ENCODE measurements around the gene VGLL2.

VGLL2 gene

DNA sequence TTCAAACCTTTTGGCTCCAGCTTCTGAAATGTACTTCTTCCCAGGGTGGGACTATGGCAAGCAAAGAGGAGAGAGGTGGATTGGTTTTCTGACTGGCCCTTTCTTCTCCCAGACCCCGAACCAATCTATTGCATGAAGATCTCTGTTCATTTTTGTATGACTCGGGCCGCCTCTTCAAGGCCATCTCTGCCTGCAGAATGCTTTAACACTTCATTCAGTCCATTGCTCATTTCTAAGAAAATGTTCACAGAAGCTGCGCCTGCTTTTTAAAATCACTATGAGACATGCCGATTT lies 1.6 kb downstream of the VGLL2 start:
- H3K9me3 ChIP-seq (ENCODE audit: insufficient read depth, low read length), result no peaks in the 10 kb centered on the region
- H3K9ac ChIP-seq (ENCODE audit: low read length), result no peak overlapping the region
- H3K36me3 ChIP-seq (ENCODE audit: low read length), result no peaks in the 10 kb centered on the region
- no peak overlapping the region for H3K4me3 ChIP-seq (ENCODE audit: insufficient read depth, low read length, poor library complexity, severe bottlenecking)
- no peaks in the 10 kb centered on the region for H3K27me3 ChIP-seq (ENCODE audit: low read length)
- no peak overlapping the region for H3K4me2 ChIP-seq (ENCODE audit: low read depth, low read length, poor library complexity, severe bottlenecking)
- H3K79me2 ChIP-seq (ENCODE audit: insufficient read depth, low read length), result no peaks in the 10 kb centered on the region
- no peaks in the 10 kb centered on the region for H4K20me1 ChIP-seq (ENCODE audit: low read depth, low read length)
- no peaks in the 10 kb centered on the region for H3K9me2 ChIP-seq (replicated peaks; ENCODE audit: insufficient read depth, low read length)
- H2AFZ ChIP-seq (ENCODE audit: low read depth, low read length, severe bottlenecking), result no peak overlapping the region
- TF ChIP-seq EZH2phosphoT487 (conservative IDR thresholded peaks at IDR 0.05; ENCODE audit: low read length) (no peak), CTCF (IDR thresholded peaks at IDR 0.05; ENCODE audit: insufficient read depth, low read length, poor library complexity, severe bottlenecking) (no peak)
- H3K27ac ChIP-seq (ENCODE audit: low read depth, low read length), result no peak overlapping the region
- H3F3A ChIP-seq (ENCODE audit: insufficient read depth), result no peaks in the 10 kb centered on the region

DNA sequence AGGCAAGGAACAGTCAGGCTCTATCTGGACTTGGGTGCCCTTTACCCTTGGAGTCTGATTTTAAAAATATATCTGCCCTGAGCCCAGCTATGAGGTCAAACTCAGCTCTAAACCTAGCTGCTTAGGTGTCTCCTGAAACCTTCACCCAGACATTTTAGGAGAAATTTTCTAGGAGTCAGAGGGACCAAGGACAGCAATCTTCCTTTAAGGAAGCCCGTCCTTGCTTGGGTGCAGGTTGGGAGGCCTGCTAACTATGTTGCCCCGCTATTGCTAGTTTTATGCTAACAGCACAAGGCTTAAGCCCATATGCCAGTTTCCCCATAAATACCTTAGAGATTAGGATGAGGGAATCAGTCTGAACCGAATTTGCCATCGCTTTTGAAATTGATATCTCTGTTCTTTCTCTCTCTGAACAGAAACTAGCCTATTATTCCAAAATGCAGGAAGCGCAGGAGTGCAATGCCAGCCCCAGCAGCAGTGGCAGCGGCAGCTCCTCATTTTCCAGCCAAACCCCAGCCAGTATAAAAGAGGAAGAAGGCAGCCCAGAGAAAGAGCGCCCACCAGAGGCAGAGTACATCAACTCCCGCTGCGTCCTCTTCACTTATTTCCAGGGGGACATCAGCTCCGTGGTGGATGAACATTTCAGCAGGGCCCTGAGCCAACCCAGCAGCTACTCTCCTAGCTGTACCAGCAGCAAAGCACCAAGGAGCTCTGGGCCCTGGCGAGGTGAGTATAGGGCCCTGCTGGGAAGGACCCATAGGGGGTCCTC lies 2.6 kb downstream of the VGLL2 start:
- H3F3A ChIP-seq (ENCODE audit: insufficient read depth), result no peaks in the 10 kb centered on the region
- TF ChIP-seq CTCF (IDR thresholded peaks at IDR 0.05; ENCODE audit: insufficient read depth, low read length, poor library complexity, severe bottlenecking), result no peak
- TF ChIP-seq EZH2phosphoT487 (conservative IDR thresholded peaks at IDR 0.05; ENCODE audit: low read length), result no peak
- H3K79me2 ChIP-seq (ENCODE audit: insufficient read depth, low read length), result no peaks in the 10 kb centered on the region
- H4K20me1 ChIP-seq (ENCODE audit: low read depth, low read length), result no peaks in the 10 kb centered on the region
- no peaks in the 10 kb centered on the region for H3K9me2 ChIP-seq (replicated peaks; ENCODE audit: insufficient read depth, low read length)
- no peak overlapping the region for H3K4me3 ChIP-seq (ENCODE audit: insufficient read depth, low read length, poor library complexity, severe bottlenecking)
- H3K4me2 ChIP-seq (ENCODE audit: low read depth, low read length, poor library complexity, severe bottlenecking), result no peak overlapping the region
- no peak overlapping the region for H3K9ac ChIP-seq (ENCODE audit: low read length)
- H3K9me3 ChIP-seq (ENCODE audit: insufficient read depth, low read length), result no peaks in the 10 kb centered on the region
- no peaks in the 10 kb centered on the region for H3K36me3 ChIP-seq (ENCODE audit: low read length)
- H2AFZ ChIP-seq (ENCODE audit: low read depth, low read length, severe bottlenecking), result no peak overlapping the region
- H3K27ac ChIP-seq (ENCODE audit: low read depth, low read length), result no peak overlapping the region
- no peaks in the 10 kb centered on the region for H3K27me3 ChIP-seq (ENCODE audit: low read length)

DNA sequence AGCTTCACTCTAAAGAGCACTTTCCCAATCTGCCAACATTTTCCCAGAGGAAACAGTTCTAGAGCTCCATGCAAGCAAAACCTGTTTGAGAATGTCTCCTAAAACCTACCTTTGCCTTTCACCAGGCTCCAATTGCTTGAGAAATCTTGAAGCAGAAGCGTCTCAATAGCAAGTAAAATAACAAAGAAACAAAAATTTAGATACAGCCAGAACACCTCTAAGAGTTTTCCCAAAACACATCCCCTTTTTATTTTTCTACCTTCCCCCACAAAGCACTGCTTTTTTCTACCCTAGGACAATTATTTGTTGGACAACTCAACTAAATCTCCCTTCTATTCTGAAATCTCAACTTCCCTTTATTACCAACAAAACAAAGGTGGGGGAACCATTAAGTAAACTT lies 3.6 kb downstream of the VGLL2 start:
- no peak overlapping the region for H3K27ac ChIP-seq (ENCODE audit: low read depth, low read length)
- no peak for TF ChIP-seq CTCF (IDR thresholded peaks at IDR 0.05; ENCODE audit: insufficient read depth, low read length, poor library complexity, severe bottlenecking)
- no peak for TF ChIP-seq EZH2phosphoT487 (conservative IDR thresholded peaks at IDR 0.05; ENCODE audit: low read length)
- no peak overlapping the region for H2AFZ ChIP-seq (ENCODE audit: low read depth, low read length, severe bottlenecking)
- no peak overlapping the region for H3K4me3 ChIP-seq (ENCODE audit: insufficient read depth, low read length, poor library complexity, severe bottlenecking)
- H3K27me3 ChIP-seq (ENCODE audit: low read length), result no peaks in the 10 kb centered on the region
- H3K9me2 ChIP-seq (replicated peaks; ENCODE audit: insufficient read depth, low read length), result no peaks in the 10 kb centered on the region
- H3K79me2 ChIP-seq (ENCODE audit: insufficient read depth, low read length), result no peaks in the 10 kb centered on the region
- H3K4me2 ChIP-seq (ENCODE audit: low read depth, low read length, poor library complexity, severe bottlenecking), result no peak overlapping the region
- H3K36me3 ChIP-seq (ENCODE audit: low read length), result no peaks in the 10 kb centered on the region
- no peaks in the 10 kb centered on the region for H4K20me1 ChIP-seq (ENCODE audit: low read depth, low read length)
- no peak overlapping the region for H3K9ac ChIP-seq (ENCODE audit: low read length)
- no peaks in the 10 kb centered on the region for H3K9me3 ChIP-seq (ENCODE audit: insufficient read depth, low read length)
- no peaks in the 10 kb centered on the region for H3F3A ChIP-seq (ENCODE audit: insufficient read depth)
